PC-9 (cell line): ENCODE measurements around the gene TCF20. TPM values are rescaled to one million over a fixed set of nuclear protein-coding genes. Genes with fewer than 3 reads are reported as not detected.

ENCODE experiments used
- BruUV-seq: library from RNA; stranded (reverse); fragments of 400-500 nt; replicated peaks from 2 replicates; lab custom pipeline; 2021; lab: Mats Ljungman, UMichigan
- CTCF ChIA-PET: fragments of 300-600 bp; sonication (Branson Sonifier 250); formaldehyde crosslinking; loops from one replicate; lab custom pipeline; 2022; ENCODE audit warnings: antibody characterized with exemption; lab: Charles Lee
- POLR2A ChIA-PET: fragments of 300-600 bp; sonication (Branson Sonifier 250); formaldehyde crosslinking; loops from one replicate; lab custom pipeline; 2022; ENCODE audit warnings: antibody characterized with exemption; ENCODE audit not compliant: unreplicated experiment; lab: Charles Lee
- DNase-seq, 2 experiments: peaks; one replicate each; pipeline versions ENCODE4 v3.0.0 to v3.0.0-alpha.2; 2015 to 2022; ENCODE audit warnings: mixed read lengths in 1 of 2
- H2AFZ ChIP-seq: fragments of 200-600 bp; sonication (generic); 2 replicates; pipeline ENCODE4 v1.8.1; 2017; ENCODE audit warnings: antibody characterized with exemption
- H3F3A ChIP-seq: fragments of 200-600 bp; sonication (generic); 2 replicates; pipeline ENCODE4 v1.8.1; 2017; ENCODE audit warnings: antibody characterized with exemption, mild to moderate bottlenecking, low read depth; ENCODE audit not compliant: insufficient read depth
- H3K27ac ChIP-seq: fragments of 200-600 bp; sonication (generic); 2 replicates; pipeline ENCODE4 v1.6.1; 2016; ENCODE audit warnings: mixed run types
- H3K27me3 ChIP-seq: fragments of 200-600 bp; sonication (generic); 2 replicates; pipeline ENCODE4 v1.6.1; 2016; ENCODE audit warnings: low read depth, mixed run types; ENCODE audit not compliant: insufficient read depth
- H3K36me3 ChIP-seq: fragments of 200-600 bp; sonication (generic); 2 replicates; pipeline ENCODE4 v1.6.1; 2016; ENCODE audit warnings: low read depth, mixed run types
- H3K4me1 ChIP-seq: fragments of 200-600 bp; sonication (generic); replicated peaks from 2 replicates; pipeline ENCODE4 v1.6.1; 2016; ENCODE audit warnings: mixed run types; ENCODE audit not compliant: insufficient read depth
- H3K4me2 ChIP-seq: fragments of 200-600 bp; sonication (generic); 2 replicates; pipeline ENCODE4 v1.6.1; 2017; ENCODE audit warnings: mixed run types
- H3K4me3 ChIP-seq: fragments of 200-600 bp; sonication (generic); 2 replicates; pipeline ENCODE4 v1.6.1; 2016; ENCODE audit warnings: mixed run types
- H3K79me2 ChIP-seq: fragments of 200-600 bp; sonication (generic); 2 replicates; pipeline ENCODE4 v1.6.1; 2017; ENCODE audit warnings: low read depth, mixed run types
- H3K9me2 ChIP-seq: fragments of 200-600 bp; sonication (generic); 2 replicates; pipeline ENCODE4 v1.8.1; 2017; ENCODE audit warnings: mild to moderate bottlenecking; ENCODE audit not compliant: insufficient read depth
- H3K9me3 ChIP-seq: fragments of 200-600 bp; sonication (generic); 2 replicates; pipeline ENCODE4 v1.8.1; 2016; ENCODE audit warnings: low read depth; ENCODE audit not compliant: insufficient read depth
- H4K20me1 ChIP-seq: fragments of 200-600 bp; sonication (generic); 2 replicates; pipeline ENCODE4 v1.8.1; 2017; ENCODE audit not compliant: insufficient read depth
- CTCF ChIP-seq: fragments of 200-600 bp; sonication (generic); conservative IDR thresholded peaks from 2 replicates; pipeline ENCODE4 v1.6.1; 2017; ENCODE audit warnings: mixed run types, antibody characterized with exemption, mild to moderate bottlenecking, moderate library complexity
- EZH2 ChIP-seq: fragments of 200-600 bp; sonication (generic); IDR thresholded peaks from 2 replicates; pipeline ENCODE4 v1.8.0; 2017; ENCODE audit warnings: antibody characterized with exemption, low read depth
- intact Hi-C: fragments of 100-400 bp; cut with micrococcal nuclease; formaldehyde crosslinking; loops from one replicate; pipeline ENCODE4 v1.10.0; 2022; ENCODE audit not compliant: unreplicated experiment
- total RNA-seq: library from RNA; stranded (reverse); gene quantifications from 2 replicates; pipeline ENCODE4 v1.2.3, GENCODE V29; 2021

TCF20 gene
- total RNA-seq, 1 experiment from 2014 or later = 79.1 TPM

- TSS peak; percentile 35 for BruUV-seq
- POLR2A ChIA-PET = interaction anchor here (1.0 kb wide), 1 partner anchor 42 kb away, joined by 3 read pairs; no protein-coding TSS in a partner anchor
These were observed 849 bp downstream of the TCF20 start for GRCh38 chr22:42269432-42270175.

GRCh38 chr22:42268852-42269410 lies 1.5 kb downstream of the TCF20 start:
- peaks cover 9% of the 10 kb centered on the region; the same call in 1 of the 2 replicates for H3K36me3 ChIP-seq
- intact Hi-C loops = loop anchor here (1.0 kb wide), 1 partner anchor 44 kb away; no protein-coding TSS in a partner anchor
- H3K79me2 ChIP-seq = peaks cover 69% of the 10 kb centered on the region
- CTCF ChIA-PET = no interaction called here
- peaks cover 50% of the 10 kb centered on the region for H4K20me1 ChIP-seq
- POLR2A ChIA-PET = interaction anchor here (1.0 kb wide), 1 partner anchor 43 kb away, joined by 3 read pairs; no protein-coding TSS in a partner anchor
- no peaks in the 10 kb centered on the region for H3K27me3 ChIP-seq
- H3K4me2 ChIP-seq = peak overlapping the region; percentile 95
- H3K9me3 ChIP-seq = no peaks in the 10 kb centered on the region
- peak overlapping the region; percentile 97 for H3K4me3 ChIP-seq
- H3K4me1 ChIP-seq = peaks cover 18% of the 10 kb centered on the region
- peaks cover 23% of the 10 kb centered on the region for H3F3A ChIP-seq
- TF ChIP-seq CTCF (no peak), EZH2 (no peak)
- peak overlapping the region; percentile 94; the same call in 1 of the 2 replicates for H2AFZ ChIP-seq
- peak overlapping the region; percentile 82; the same call in 1 of the 2 replicates for H3K27ac ChIP-seq
- H3K9me2 ChIP-seq = no peaks in the 10 kb centered on the region
- BruUV-seq = TSS peak; percentile 34
- no peak for DNase-seq

More at GRCh38 chr22:42269432-42270175, 849 bp downstream of the TCF20 start:
- TF ChIP-seq CTCF = no peak; the same call in 1 of the 2 replicates
- peaks cover 9% of the 10 kb centered on the region; the same call in 1 of the 2 replicates for H3K36me3 ChIP-seq
- intact Hi-C loops = loop anchor here (1.0 to 5.0 kb wide), 2 partner anchors 44 to 168 kb away; no protein-coding TSS in a partner anchor
- H4K20me1 ChIP-seq = peaks cover 46% of the 10 kb centered on the region
- no peaks in the 10 kb centered on the region for H3K9me2 ChIP-seq
- CTCF ChIA-PET = no interaction called here
- peak overlapping the region; percentile 94 for H2AFZ ChIP-seq
- no peaks in the 10 kb centered on the region for H3K27me3 ChIP-seq
- peak overlapping the region; percentile 97 for H3K4me3 ChIP-seq
- peaks cover 18% of the 10 kb centered on the region for H3K4me1 ChIP-seq
- no peaks in the 10 kb centered on the region for H3K9me3 ChIP-seq
- H3K79me2 ChIP-seq = peaks cover 64% of the 10 kb centered on the region
- peak overlapping the region; percentile 82 for H3K27ac ChIP-seq
- peaks cover 23% of the 10 kb centered on the region for H3F3A ChIP-seq
- H3K4me2 ChIP-seq = peak overlapping the region; percentile 95
- DNase-seq = peak; percentile 74 to 77

- no peak overlapping the region for H3K4me2 ChIP-seq
- no peak overlapping the region for H3K4me3 ChIP-seq
- BruUV-seq = no TSS peak
- H3K79me2 ChIP-seq = peaks cover 96% of the 10 kb centered on the region
- no peak for DNase-seq
- intact Hi-C loops = no loop called here
- H3K27ac ChIP-seq = no peak overlapping the region
- no peaks in the 10 kb centered on the region for H3K27me3 ChIP-seq
- H3K9me2 ChIP-seq = no peaks in the 10 kb centered on the region
- peaks cover 13% of the 10 kb centered on the region for H3K4me1 ChIP-seq
- peaks cover 84% of the 10 kb centered on the region for H4K20me1 ChIP-seq
- peaks cover 9% of the 10 kb centered on the region; the same call in 1 of the 2 replicates for H3K36me3 ChIP-seq
- peaks cover 18% of the 10 kb centered on the region for H3F3A ChIP-seq
- H2AFZ ChIP-seq = no peak overlapping the region
- TF ChIP-seq CTCF (no peak), EZH2 (no peak)
- ChIA-PET POLR2A (no interaction called here), CTCF (interaction anchor here (0.6 kb wide), 2 partner anchors 132 to 555 kb away, joined by 3 read pairs; no protein-coding TSS in a partner anchor)
- H3K9me3 ChIP-seq = no peaks in the 10 kb centered on the region
These were observed 5.1 kb downstream of the TCF20 start for GRCh38 chr22:42265321-42265720.
